Stomach (tissue), 9 donors: Measurements from ENCODE around the gene PTK6. TPM values are rescaled to one million over a fixed set of nuclear protein-coding genes. Genes with fewer than 3 reads are reported as not detected.
"Not testable (repeated sequence)": the region's sequence is repeated elsewhere in the genome, so short reads cannot be mapped to it uniquely, and the experiment has no call there.

ENCODE experiments used
- DNase-seq, 2 donors: peaks; one replicate each; pipeline versions ENCODE4 v3.0.0 to v3.0.0-alpha.2; 2013 to 2019
- H3K27ac ChIP-seq, 5 donors: fragments of 200-600 bp in 4 of 5; sonication (generic) in 4 of 5; one replicate each; pipeline ENCODE4 v1.5.1; 2013 to 2019; ENCODE audit warnings: mild to moderate bottlenecking in 1 of 5, moderate library complexity in 1 of 5
- H3K27me3 ChIP-seq, 3 donors: fragments of 200-600 bp; sonication (generic); one replicate each; pipeline ENCODE4 v1.5.1; 2017 to 2019; ENCODE audit warnings: mixed run types in 1 of 3
- H3K36me3 ChIP-seq, 4 donors: fragments of 200-600 bp; sonication (generic); 1 replicate in 3 of 4; 2 replicates in 1 of 4; pipeline ENCODE4 v1.5.1; 2016 to 2019
- H3K4me1 ChIP-seq, 4 donors: fragments of 200-600 bp; sonication (generic); one replicate each; pipeline ENCODE4 v1.5.1; 2016 to 2019
- H3K4me3 ChIP-seq, 4 donors: fragments of 200-600 bp; sonication (generic) in 3 of 4; one replicate each; pipeline ENCODE4 v1.5.1; 2016 to 2019; ENCODE audit warnings: mild to moderate bottlenecking in 1 of 4
- H3K9me3 ChIP-seq, 4 donors: fragments of 200-600 bp; sonication (generic); one replicate each; pipeline ENCODE4 v1.5.1; 2016 to 2019
- CTCF ChIP-seq, 7 experiments: fragments of 450-650 bp in 4 of 7; fragments of 200-600 bp in 3 of 7; sonication (generic) in 3 of 7; IDR thresholded peaks; one replicate each; pipeline ENCODE4 v1.5.1; 2016 to 2019; ENCODE audit warnings: antibody characterized with exemption in 7 of 7, control low read depth in 2 of 7, mild to moderate bottlenecking in 1 of 7
- EP300 ChIP-seq: sonication (generic); formaldehyde crosslinking; IDR thresholded peaks from one replicate; pipeline ENCODE4 v1.6.1; 2017; ENCODE audit warnings: antibody characterized with exemption
- POLR2A ChIP-seq, 4 donors: fragments of 450-650 bp; IDR thresholded peaks; one replicate each; pipeline ENCODE4 v1.6.1; 2016; ENCODE audit warnings: antibody characterized with exemption in 4 of 4, control low read depth in 2 of 4, mild to moderate bottlenecking in 1 of 4, moderate library complexity in 1 of 4
- POLR2AphosphoS5 ChIP-seq, 3 donors: sonication (generic); formaldehyde crosslinking; IDR thresholded peaks; one replicate each; pipeline ENCODE4 v1.6.1; 2016; ENCODE audit warnings: antibody characterized with exemption in 3 of 3
- whole genome bisulfite sequencing, 5 donors: extraction: QIAGEN DNeasy Blood & Tissue Kit in 3 of 5; methylation state at CpG; one replicate each; pipeline versions ENCODE4 v1.1.5 to v1.1.7; 2013 to 2018; 5-methylcytosine and 5-hydroxymethylcytosine counted together
- intact Hi-C: fragments of 100-400 bp; cut with DNase I; formaldehyde crosslinking; loops from one replicate; pipeline ENCODE4 v1.15.1; 2023; ENCODE audit warnings: low total_unique reads
- polyA plus RNA-seq, 3 donors: library from polyadenylated mRNA; stranded (reverse); fragments of 200-250 nt; gene quantifications; one replicate each; pipeline ENCODE4 v1.2.3, GENCODE V29; 2013
- total RNA-seq, 5 donors: library from RNA; depleted of rRNA; stranded (reverse); fragments of >200 nt; gene quantifications; one replicate each; pipeline versions ENCODE4 v1.1.0 to v1.2.3, GENCODE V29; 2014 to 2016
- donor health status: healthy with polysubstance abuse.
- donor health status: Bipolar disorder and iron deficiency.
- donor health status: healthy.

PTK6 gene
- total and polyA plus RNA-seq, 8 donors = 7.7 to 98.5 (median 22.9) TPM

GRCh38 chr20:63483834-63484233 lies 53.3 kb downstream of the PTK6 start:
- peaks cover 0 to 15% (median 11%) of the 10 kb centered on the region in 4 donors for H3K4me1 ChIP-seq
- intact Hi-C loops = no loop called here
- TF ChIP-seq POLR2AphosphoS5 (IDR thresholded peaks at IDR 0.05) (no peak), EP300 (no peak), POLR2A (IDR thresholded peaks at IDR 0.05) (no peak), CTCF (IDR thresholded peaks at IDR 0.05) (no peak)
- WGBS, 5 donors = 54 to 68% (median 61%) methylated on average over 4 to 12 of the region's 12 CpGs
- peaks cover 15 to 100% (median 63%) of the 10 kb centered on the region in 3 donors for H3K27me3 ChIP-seq
- no peak for DNase-seq
- H3K27ac ChIP-seq = no peak overlapping the region
- peaks cover 0 to 6% (median 5%) of the 10 kb centered on the region in 4 donors for H3K9me3 ChIP-seq
- no peak overlapping the region for H3K4me3 ChIP-seq
- H3K36me3 ChIP-seq = no peaks in the 10 kb centered on the region

- DNase-seq = no peak
- Histone ChIP-seq H3K9me3 (peaks cover 0 to 6% (median 5%) of the 10 kb centered on the region in 4 donors), H3K27me3 (peaks cover 11 to 100% (median 65%) of the 10 kb centered on the region in 3 donors), H3K36me3 (no peaks in the 10 kb centered on the region), H3K27ac (no peak overlapping the region), H3K4me1 (peaks cover 0 to 7% (median 5%) of the 10 kb centered on the region in 4 donors), H3K4me3 (no peak overlapping the region)
- WGBS, 5 donors = 35 to 44% (median 42%) methylated on average over 8 to 11 of the region's 11 CpGs
- intact Hi-C loops = no loop called here
- TF ChIP-seq EP300 = no peak
- no peak for TF ChIP-seq CTCF (IDR thresholded peaks at IDR 0.05)
- no peak for TF ChIP-seq POLR2AphosphoS5 (IDR thresholded peaks at IDR 0.05)
- TF ChIP-seq POLR2A (IDR thresholded peaks at IDR 0.05) = no peak
Observed at GRCh38 chr20:63482021-63482587, 55.1 kb downstream of the PTK6 start.

DNA sequence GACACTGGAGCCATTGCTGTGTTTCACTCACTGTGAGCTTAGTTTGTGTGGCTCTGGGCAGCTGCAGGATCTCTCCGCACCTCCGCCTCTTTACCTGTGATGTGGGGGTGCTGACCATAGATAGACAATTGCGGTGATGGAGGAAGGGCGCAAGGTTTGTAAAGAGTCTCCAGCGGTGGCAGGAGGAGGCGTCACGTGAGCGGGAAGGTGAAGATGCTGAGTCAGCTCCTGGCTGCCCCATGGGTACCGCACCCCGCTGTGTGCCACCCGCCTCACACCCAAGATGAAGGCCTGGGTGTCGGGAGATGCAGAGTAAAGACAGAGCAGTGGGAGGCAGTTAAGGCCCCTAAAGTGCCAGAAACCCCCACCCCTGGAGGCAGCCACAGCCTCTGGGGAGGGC lies 55.7 kb downstream of the PTK6 start:
- H3K27me3 ChIP-seq = peaks cover 13 to 100% (median 71%) of the 10 kb centered on the region in 3 donors
- H3K36me3 ChIP-seq = no peaks in the 10 kb centered on the region
- H3K4me3 ChIP-seq = no peak overlapping the region
- no peak for DNase-seq
- TF ChIP-seq EP300 (no peak), POLR2A (IDR thresholded peaks at IDR 0.05) (no peak), POLR2AphosphoS5 (IDR thresholded peaks at IDR 0.05) (no peak), CTCF (IDR thresholded peaks at IDR 0.05) (no peak)
- 44 to 63% (median 47%) methylated on average over 12 of the region's 12 CpGs for WGBS, 5 donors
- peaks cover 0 to 5% (median 4%) of the 10 kb centered on the region in 4 donors for H3K9me3 ChIP-seq
- intact Hi-C loops = no loop called here
- H3K27ac ChIP-seq = no peak overlapping the region
- peaks cover 0 to 7% (median 5%) of the 10 kb centered on the region in 4 donors for H3K4me1 ChIP-seq

DNA sequence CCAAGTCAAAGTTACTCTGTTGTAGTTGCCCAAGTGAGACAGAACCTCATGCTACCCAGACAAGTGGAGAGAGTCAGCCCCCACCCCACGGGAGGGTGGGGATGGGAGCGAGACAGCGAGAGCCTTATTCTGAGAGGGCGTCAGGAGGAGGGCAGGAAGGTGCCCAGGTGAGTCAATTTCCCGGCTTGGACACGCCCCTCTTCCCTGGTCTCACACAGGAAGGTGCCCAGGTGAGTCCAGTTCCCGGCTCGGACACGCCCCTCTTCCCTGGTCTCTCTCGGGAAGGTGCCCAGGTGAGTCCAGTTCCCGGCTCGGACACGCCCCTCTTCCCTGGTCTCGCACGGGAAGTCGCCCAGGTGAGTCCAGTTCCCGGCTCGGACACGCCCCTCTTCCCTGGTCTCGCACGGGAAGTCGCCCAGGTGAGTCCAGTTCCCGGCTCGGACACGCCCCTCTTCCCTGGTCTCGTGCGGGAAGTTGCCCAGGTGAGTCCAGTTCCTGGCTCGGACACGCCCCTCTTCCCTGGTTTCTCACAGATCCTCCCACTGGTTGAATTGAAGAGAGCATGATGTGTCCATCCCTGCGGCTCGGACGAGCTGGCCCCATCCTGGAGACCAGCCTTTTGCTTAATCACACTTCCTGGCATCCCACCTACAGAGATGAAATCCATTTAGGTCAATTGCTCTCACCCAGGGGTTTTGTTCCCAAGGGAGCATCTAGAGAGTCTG lies 57.3 kb downstream of the PTK6 start:
- H3K27ac ChIP-seq, DNase-seq, H3K9me3 ChIP-seq, intact Hi-C loops, H3K36me3 ChIP-seq, H3K4me3 ChIP-seq, H3K4me1 ChIP-seq: not testable (repeated sequence)
- H3K27me3 ChIP-seq = peaks cover 13 to 100% (median 79%) of the 10 kb centered on the region in 3 donors
- 25 to 46% (median 37%) methylated on average over 20 to 32 of the region's 32 CpGs for WGBS, 5 donors
